Erythroblast (primary cell): ENCODE results near the gene PRAC1.

Source experiments
- GATA1 ChIP-seq: IDR thresholded peaks from 2 replicates; pipeline ENCODE4 v1.6.1; 2011; ENCODE audit warnings: low read depth, mild to moderate bottlenecking, control low read depth, low read length, moderate library complexity
- POLR2A ChIP-seq: IDR thresholded peaks from 2 replicates; pipeline ENCODE4 v1.6.1; 2011; ENCODE audit warnings: mild to moderate bottlenecking, low read length

DNA sequence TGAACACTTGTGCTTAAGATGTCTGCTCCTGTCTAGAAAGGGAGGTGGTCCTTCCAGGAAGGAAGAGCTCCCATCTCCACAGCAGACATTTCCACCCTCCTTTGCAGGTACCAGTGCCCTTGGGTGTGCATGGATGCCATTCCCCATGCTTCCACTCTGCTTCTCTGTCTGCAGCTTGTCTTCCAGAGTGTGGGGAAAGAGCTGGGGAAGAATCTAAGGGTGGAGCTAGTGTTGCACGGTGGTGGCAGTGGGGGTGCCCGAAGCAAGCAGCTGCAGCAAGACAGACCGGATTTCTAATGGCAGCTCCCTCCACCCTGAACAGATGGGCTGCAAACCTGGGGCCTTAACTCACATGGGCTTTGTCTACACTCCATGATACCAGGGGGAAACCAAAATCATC, 28.9 kb upstream of the PRAC1 start:
- TF ChIP-seq POLR2A (no peak), GATA1 (no peak)
